CD4-positive, alpha-beta T cell treated with Interleukin-10 for 1 hour (primary cell): Measurements from ENCODE around the gene TMEM132D.

Experiments
- DNase-seq: peaks from one replicate; pipeline ENCODE4 v3.0.0-alpha.2; 2020

TMEM132D gene

GRCh38 chr12:129401572-129401971 is 502.3 kb downstream of the TMEM132D start:
- DNase-seq: no peak

- no peak for DNase-seq
These were observed 509.5 kb downstream of the TMEM132D start for GRCh38 chr12:129394177-129394825.

- DNase-seq: no peak
These were observed 510.4 kb downstream of the TMEM132D start for GRCh38 chr12:129393357-129393937.

GRCh38 chr12:129385637-129385990 is 518.2 kb downstream of the TMEM132D start:
- DNase-seq: no peak

GRCh38 chr12:129383956-129384355 is 519.9 kb downstream of the TMEM132D start:
- DNase-seq: no peak

- no peak for DNase-seq
These were observed 522.1 kb downstream of the TMEM132D start for GRCh38 chr12:129381715-129382114.

GRCh38 chr12:129379076-129379804 is 524.6 kb downstream of the TMEM132D start:
- no peak for DNase-seq

GRCh38 chr12:129378496-129378895 is 525.3 kb downstream of the TMEM132D start:
- no peak for DNase-seq

GRCh38 chr12:129373746-129374145 is 530.1 kb downstream of the TMEM132D start:
- DNase-seq: no peak

GRCh38 chr12:129372876-129373275 is 530.9 kb downstream of the TMEM132D start:
- no peak for DNase-seq

GRCh38 chr12:129372348-129372747 is 531.5 kb downstream of the TMEM132D start:
- no peak for DNase-seq

- DNase-seq: no peak
These were observed 532.6 kb downstream of the TMEM132D start for GRCh38 chr12:129371268-129371667.

- no peak for DNase-seq
These were observed 537.2 kb downstream of the TMEM132D start for GRCh38 chr12:129366656-129367055.

- DNase-seq: no peak
These were observed 540.8 kb downstream of the TMEM132D start for GRCh38 chr12:129363041-129363440.

- no peak for DNase-seq
These were observed 546.6 kb downstream of the TMEM132D start for GRCh38 chr12:129357233-129357632.

- no peak for DNase-seq
These were observed 552.3 kb downstream of the TMEM132D start for GRCh38 chr12:129351481-129351880.

- DNase-seq: no peak
These were observed 564.5 kb downstream of the TMEM132D start for GRCh38 chr12:129339336-129339735.

- no peak for DNase-seq
These were observed 566.4 kb downstream of the TMEM132D start for GRCh38 chr12:129337413-129337812.

GRCh38 chr12:129335773-129336172 is 568.1 kb downstream of the TMEM132D start:
- DNase-seq: no peak

GRCh38 chr12:129332286-129332685 is 571.5 kb downstream of the TMEM132D start:
- no peak for DNase-seq

GRCh38 chr12:129331356-129332085 is 572.3 kb downstream of the TMEM132D start:
- DNase-seq: no peak

- DNase-seq: no peak
These were observed 575.6 kb downstream of the TMEM132D start for GRCh38 chr12:129328235-129328634.

- no peak for DNase-seq
These were observed 578.3 kb downstream of the TMEM132D start for GRCh38 chr12:129325566-129325965.

GRCh38 chr12:129312048-129312447 is 591.8 kb downstream of the TMEM132D start:
- no peak for DNase-seq
